D721Med (cell line): Measurements from ENCODE around the gene SYNM.

Experiments used
- DNase-seq: peaks from one replicate; pipeline ENCODE4 v3.0.0; 2011; ENCODE audit warnings: low spot score; ENCODE audit not compliant: insufficient read length
- FAIRE-seq: peaks from 2 replicates; lab custom pipeline; 2011; peaks lifted over from hg19 to GRCh38; lab: Jason Lieb, UNC
- CTCF ChIP-seq: IDR thresholded peaks from 2 replicates; pipeline ENCODE4 v1.5.1; 2012; ENCODE audit warnings: mild to moderate bottlenecking, control low read depth; ENCODE audit not compliant: insufficient read depth; ENCODE audit errors: missing control alignments

Gene SYNM

GRCh38 chr15:99137111-99137546 is 32.2 kb downstream of the SYNM start:
- no peak for DNase-seq

GRCh38 chr15:99137877-99138276 is 33.0 kb downstream of the SYNM start:
- FAIRE-seq: no peak
- TF ChIP-seq CTCF: no peak
- DNase-seq: no peak

More at GRCh38 chr15:99137111-99137546, 32.2 kb downstream of the SYNM start:
- no peak for TF ChIP-seq CTCF
- FAIRE-seq: no peak

- FAIRE-seq: no peak
- no peak for TF ChIP-seq CTCF
- no peak for DNase-seq
These were observed 33.7 kb downstream of the SYNM start for GRCh38 chr15:99138491-99138982.

- no peak for DNase-seq
- no peak for TF ChIP-seq CTCF
- no peak for FAIRE-seq
These were observed 34.4 kb downstream of the SYNM start for GRCh38 chr15:99139276-99139675.

- DNase-seq (no peak), FAIRE-seq (no peak)
- TF ChIP-seq CTCF: no peak
These were observed 35.7 kb downstream of the SYNM start for GRCh38 chr15:99140590-99140989.

- DNase-seq: no peak
- FAIRE-seq: no peak
- TF ChIP-seq CTCF: no peak
These were observed 37.1 kb downstream of the SYNM start for GRCh38 chr15:99141943-99142342.

- TF ChIP-seq CTCF: no peak
These were observed 37.7 kb downstream of the SYNM start for GRCh38 chr15:99142562-99142961.

More at GRCh38 chr15:99142562-99142961, 37.7 kb downstream of the SYNM start:
- no peak for FAIRE-seq
- no peak for DNase-seq
